Gastrocnemius medialis (tissue), 4 donors: ENCODE data around the gene SLC9C1. TPM values are rescaled to one million over a fixed set of nuclear protein-coding genes. Genes with fewer than 3 reads are reported as not detected.

Experiments
- ATAC-seq, 2 donors: fragments of 150-250 bp; one replicate each; pipeline ENCODE4 v1.9.1; 2016
- DNase-seq, 2 donors: peaks; one replicate each; pipeline ENCODE4 v3.0.0-alpha.2; 2019
- H3K27ac ChIP-seq, 4 donors: fragments of 200-600 bp; sonication (generic); 1 replicate in 1 of 4; 2 replicates in 3 of 4; pipeline ENCODE4 v1.5.1; 2016 to 2018; ENCODE audit warnings: mild to moderate bottlenecking in 2 of 4, moderate library complexity in 1 of 4
- H3K27me3 ChIP-seq, 3 donors: fragments of 200-600 bp; sonication (generic) in 2 of 3; 1 replicate in 1 of 3; 2 replicates in 2 of 3; pipeline versions ENCODE4 v1.5.1 to v1.6.0; 2016 to 2019; ENCODE audit warnings: mild to moderate bottlenecking in 1 of 3, moderate library complexity in 1 of 3
- H3K36me3 ChIP-seq, 2 donors: fragments of 200-600 bp; sonication (generic) in 1 of 2; one replicate each; pipeline ENCODE4 v1.5.1; 2017 to 2018
- H3K4me1 ChIP-seq, 2 donors: fragments of 200-600 bp; sonication (generic) in 1 of 2; one replicate each; pipeline ENCODE4 v1.5.1; 2016 to 2017; ENCODE audit warnings: mild to moderate bottlenecking in 2 of 2
- H3K4me3 ChIP-seq, 4 donors: fragments of 200-600 bp; sonication (generic) in 3 of 4; 1 replicate in 1 of 4; 2 replicates in 3 of 4; pipeline ENCODE4 v1.5.1; 2016 to 2019; ENCODE audit warnings: mild to moderate bottlenecking in 2 of 4
- H3K9me3 ChIP-seq, 3 donors: fragments of 200-600 bp; sonication (generic) in 2 of 3; 1 replicate in 1 of 3; 2 replicates in 2 of 3; pipeline ENCODE4 v1.5.1; 2016 to 2019
- POLR2A ChIP-seq, 2 donors: fragments of 450-650 bp; IDR thresholded peaks; one replicate each; pipeline ENCODE4 v1.6.1; 2017; ENCODE audit warnings: antibody characterized with exemption in 2 of 2, mild to moderate bottlenecking in 2 of 2, moderate library complexity in 2 of 2
- in situ Hi-C, 4 donors: fragments of 200-750 bp; cut with MboI; loops; one replicate each; pipeline versions ENCODE4 v1.15.0 to v1.8.0; 2017; ENCODE audit warnings: low sequenced_read_pairs in 4 of 4
- intact Hi-C: fragments of 100-400 bp; cut with DNase I; formaldehyde crosslinking; loops from one replicate; pipeline ENCODE4 v1.15.1; 2023; ENCODE audit warnings: low total_unique reads
- total RNA-seq, 4 donors: library from RNA; depleted of rRNA; stranded (reverse); fragments of >200 nt; gene quantifications; one replicate each; pipeline versions ENCODE4 v1.1.0 to v1.2.3, GENCODE V29; 2016
- TF ChIP-seq, protein P1 (sequence below), 5 experiments: fragments of 450-650 bp in 3 of 5; fragments of 200-600 bp in 2 of 5; sonication (generic) in 2 of 5; IDR thresholded peaks in 4 of 5; conservative IDR thresholded peaks in 1 of 5; 1 replicate in 4 of 5; 2 replicates in 1 of 5; pipeline ENCODE4 v1.5.1; 2016 to 2019; ENCODE audit warnings: antibody characterized with exemption in 5 of 5, mild to moderate bottlenecking in 3 of 5, moderate library complexity in 3 of 5

The SLC9C1 gene
- total RNA-seq, 4 donors from 2014 or later: not detected

DNA sequence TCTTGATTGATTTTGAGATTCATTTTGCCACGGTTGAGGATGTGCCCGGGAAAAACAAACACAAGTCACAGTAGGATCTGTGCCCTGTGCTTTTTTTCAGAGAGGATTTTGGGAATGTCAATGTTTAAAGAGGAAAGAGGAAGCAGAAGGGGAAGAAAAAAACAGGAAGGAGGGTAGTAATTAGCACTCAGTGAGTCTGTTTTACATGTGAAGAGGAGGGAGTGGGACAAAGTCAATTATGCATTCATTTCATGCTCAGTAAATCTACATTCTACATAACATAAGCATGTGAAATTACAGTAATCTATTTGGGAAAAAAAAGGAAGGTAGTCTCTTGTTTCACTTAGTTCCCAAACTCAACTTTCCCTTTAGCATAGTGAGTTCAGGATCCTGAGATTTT is 20.6 kb upstream of the SLC9C1 start:
- DNase-seq: no peak
- no peak for ATAC-seq
- no peak for TF ChIP-seq POLR2A (IDR thresholded peaks at IDR 0.05)
- TF ChIP-seq, protein P1, sequence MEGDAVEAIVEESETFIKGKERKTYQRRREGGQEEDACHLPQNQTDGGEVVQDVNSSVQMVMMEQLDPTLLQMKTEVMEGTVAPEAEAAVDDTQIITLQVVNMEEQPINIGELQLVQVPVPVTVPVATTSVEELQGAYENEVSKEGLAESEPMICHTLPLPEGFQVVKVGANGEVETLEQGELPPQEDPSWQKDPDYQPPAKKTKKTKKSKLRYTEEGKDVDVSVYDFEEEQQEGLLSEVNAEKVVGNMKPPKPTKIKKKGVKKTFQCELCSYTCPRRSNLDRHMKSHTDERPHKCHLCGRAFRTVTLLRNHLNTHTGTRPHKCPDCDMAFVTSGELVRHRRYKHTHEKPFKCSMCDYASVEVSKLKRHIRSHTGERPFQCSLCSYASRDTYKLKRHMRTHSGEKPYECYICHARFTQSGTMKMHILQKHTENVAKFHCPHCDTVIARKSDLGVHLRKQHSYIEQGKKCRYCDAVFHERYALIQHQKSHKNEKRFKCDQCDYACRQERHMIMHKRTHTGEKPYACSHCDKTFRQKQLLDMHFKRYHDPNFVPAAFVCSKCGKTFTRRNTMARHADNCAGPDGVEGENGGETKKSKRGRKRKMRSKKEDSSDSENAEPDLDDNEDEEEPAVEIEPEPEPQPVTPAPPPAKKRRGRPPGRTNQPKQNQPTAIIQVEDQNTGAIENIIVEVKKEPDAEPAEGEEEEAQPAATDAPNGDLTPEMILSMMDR (IDR thresholded peaks at IDR 0.05 in 4 of 5, conservative IDR thresholded peaks at IDR 0.05 in 1 of 5): no peak
- intact Hi-C loops: no loop called here
- no peak overlapping the region for H3K4me3 ChIP-seq
- H3K27ac ChIP-seq: no peak overlapping the region
- H3K27me3 ChIP-seq: no peaks in the 10 kb centered on the region
- H3K9me3 ChIP-seq: no peaks in the 10 kb centered on the region
- H3K36me3 ChIP-seq: no peaks in the 10 kb centered on the region
- H3K4me1 ChIP-seq: no peaks in the 10 kb centered on the region
- in situ Hi-C loops: loop anchor here in 1 of 4 donors (25.0 kb wide), 1 partner anchor 198 kb away; no protein-coding TSS in a partner anchor

DNA sequence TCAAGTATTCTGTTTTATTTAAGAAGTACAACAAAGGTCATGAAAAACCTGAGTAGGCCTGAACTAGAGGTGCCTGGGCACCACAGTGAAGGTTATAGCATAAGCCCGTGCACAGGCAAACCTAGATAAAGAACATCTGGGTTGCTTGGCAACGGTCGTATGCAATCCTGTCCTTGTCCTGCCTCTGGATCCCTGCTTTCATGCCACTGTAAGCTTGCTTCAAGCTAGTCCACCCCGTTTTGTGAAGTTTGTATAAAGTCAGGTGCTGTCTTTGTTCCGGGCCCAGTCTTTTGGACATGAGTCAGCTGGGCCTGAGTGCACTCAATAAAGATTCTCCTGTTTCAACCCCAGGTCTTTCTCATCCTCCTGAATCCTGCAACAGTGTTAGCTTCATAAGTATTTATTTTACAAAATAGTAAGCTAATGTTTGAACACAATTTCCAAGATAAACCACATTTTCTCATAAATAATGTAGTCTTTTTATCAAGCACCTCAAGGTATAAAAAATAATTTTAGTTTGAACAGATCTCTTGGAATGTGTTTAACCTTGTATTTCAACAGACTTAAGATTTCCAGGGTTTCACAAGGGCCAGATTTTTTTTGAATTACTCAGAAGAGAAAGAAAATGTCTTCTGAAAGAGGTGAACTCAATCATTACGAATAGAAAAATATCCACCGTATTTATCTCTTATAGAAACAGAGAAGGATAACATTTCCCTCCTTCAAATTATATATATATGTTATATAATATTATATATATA is 14.3 kb upstream of the SLC9C1 start:
- peaks cover 0 to 7% of the 10 kb centered on the region in 2 donors for H3K4me1 ChIP-seq
- ATAC-seq: no peak
- in situ Hi-C loops: loop anchor here in 1 of 4 donors (25.0 kb wide), 1 partner anchor 204 kb away; no protein-coding TSS in a partner anchor
- no peaks in the 10 kb centered on the region for H3K9me3 ChIP-seq
- no peak overlapping the region for H3K4me3 ChIP-seq
- no peak for TF ChIP-seq POLR2A (IDR thresholded peaks at IDR 0.05)
- TF ChIP-seq, protein P1 (IDR thresholded peaks at IDR 0.05 in 4 of 5, conservative IDR thresholded peaks at IDR 0.05 in 1 of 5): no peak
- H3K27me3 ChIP-seq: no peaks in the 10 kb centered on the region
- no peak overlapping the region for H3K27ac ChIP-seq
- no peak for DNase-seq
- intact Hi-C loops: no loop called here
- H3K36me3 ChIP-seq: no peaks in the 10 kb centered on the region

DNA sequence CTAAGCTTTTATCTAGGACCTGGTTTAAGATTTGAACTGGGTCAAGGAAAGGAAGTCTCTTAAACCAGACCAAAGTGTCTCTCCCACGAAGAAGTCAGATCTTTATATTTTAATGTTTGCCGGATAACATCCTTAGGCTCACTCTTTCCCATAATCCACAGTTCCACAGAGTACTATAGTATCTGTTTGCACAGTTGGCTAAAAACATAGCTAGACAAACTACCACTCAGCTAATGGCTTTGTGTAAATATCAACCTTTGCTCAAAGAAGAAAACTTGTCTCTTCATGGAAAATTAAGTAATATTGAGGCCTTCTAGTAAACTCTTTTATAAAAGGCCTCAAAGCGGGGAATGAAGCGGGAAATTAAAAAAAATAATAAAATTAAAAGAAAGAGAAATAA is 13.5 kb upstream of the SLC9C1 start:
- TF ChIP-seq POLR2A (IDR thresholded peaks at IDR 0.05): no peak
- TF ChIP-seq, protein P1 (IDR thresholded peaks at IDR 0.05 in 4 of 5, conservative IDR thresholded peaks at IDR 0.05 in 1 of 5): no peak
- in situ Hi-C loops: loop anchor here in 1 of 4 donors (25.0 kb wide), 1 partner anchor 205 kb away; no protein-coding TSS in a partner anchor
- H3K27me3 ChIP-seq: no peaks in the 10 kb centered on the region
- H3K4me3 ChIP-seq: no peak overlapping the region
- no peaks in the 10 kb centered on the region for H3K36me3 ChIP-seq
- ATAC-seq (no peak), DNase-seq (no peak)
- no peaks in the 10 kb centered on the region for H3K9me3 ChIP-seq
- H3K27ac ChIP-seq: no peak overlapping the region
- peaks cover 0 to 7% of the 10 kb centered on the region in 2 donors for H3K4me1 ChIP-seq
- intact Hi-C loops: no loop called here

DNA sequence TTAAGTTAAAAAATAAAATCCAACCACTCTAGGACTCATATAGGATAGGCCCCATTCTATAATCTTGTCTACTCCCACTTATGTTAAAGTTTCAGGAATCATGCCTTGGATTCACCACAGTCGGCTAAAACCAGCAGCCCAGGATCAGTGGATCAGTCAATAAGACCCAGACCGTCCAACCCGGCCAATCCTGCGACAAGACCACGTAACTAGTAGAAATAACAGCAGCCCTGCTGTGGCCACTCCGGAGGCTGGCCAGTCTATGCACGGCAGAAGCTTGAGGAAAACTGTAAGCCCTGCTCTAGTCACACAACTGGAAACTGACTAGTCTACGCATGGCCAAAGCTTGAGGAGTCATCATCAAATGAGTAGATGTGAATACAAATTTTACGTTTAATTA is 12.8 kb upstream of the SLC9C1 start:
- TF ChIP-seq POLR2A (IDR thresholded peaks at IDR 0.05): no peak
- TF ChIP-seq, protein P1 (IDR thresholded peaks at IDR 0.05 in 4 of 5, conservative IDR thresholded peaks at IDR 0.05 in 1 of 5): no peak
- Histone ChIP-seq H3K27me3 (no peaks in the 10 kb centered on the region), H3K36me3 (no peaks in the 10 kb centered on the region), H3K27ac (no peak overlapping the region), H3K4me1 (peaks cover 0 to 7% of the 10 kb centered on the region in 2 donors), H3K4me3 (no peak overlapping the region), H3K9me3 (no peaks in the 10 kb centered on the region)
- intact Hi-C loops: no loop called here
- DNase-seq (no peak), ATAC-seq (no peak)
- in situ Hi-C loops: loop anchor here in 1 of 4 donors (25.0 kb wide), 1 partner anchor 205 kb away; no protein-coding TSS in a partner anchor
